NCI-H2081 treated with DMSO at 0.1 percent for 48 hours (cell line): ENCODE results near the gene RCAN1.
"Not testable (repeated sequence)": the region's sequence is repeated elsewhere in the genome, so short reads cannot be mapped to it uniquely, and the experiment has no call there.

ENCODE experiments used
- DNase-seq: peaks from one replicate; lab custom pipeline; 2025; lab: John Stamatoyannopoulos, UW

Gene RCAN1

DNA sequence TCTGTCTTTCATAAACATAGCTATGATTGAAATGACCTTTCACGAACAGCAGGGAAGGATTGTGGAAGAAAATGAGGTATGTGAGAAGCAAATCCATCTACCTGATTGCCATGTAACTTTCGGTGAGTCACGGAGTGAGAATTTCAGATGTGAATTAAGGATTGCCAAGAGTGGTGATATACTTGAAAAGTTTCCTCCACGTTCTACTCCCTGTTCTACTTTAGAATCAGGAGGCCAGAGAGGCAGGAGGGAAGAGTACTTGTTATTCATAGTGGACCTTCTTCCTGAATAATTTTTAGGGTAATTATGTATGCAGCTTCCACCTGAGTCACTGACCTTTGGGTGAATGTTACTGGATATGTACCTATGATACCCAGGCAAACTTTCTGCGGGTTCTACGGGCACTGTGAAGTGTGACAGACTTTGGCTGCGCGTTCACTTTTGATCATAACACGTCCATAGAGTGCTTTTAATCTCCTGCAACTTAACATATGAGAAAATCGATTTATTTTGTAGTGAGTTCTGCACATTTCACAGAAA lies 100.3 kb downstream of the RCAN1 start:
- DNase-seq, result no peak

GRCh38 chr21:34513129-34513675 lies 101.7 kb downstream of the RCAN1 start:
- no peak for DNase-seq

DNA sequence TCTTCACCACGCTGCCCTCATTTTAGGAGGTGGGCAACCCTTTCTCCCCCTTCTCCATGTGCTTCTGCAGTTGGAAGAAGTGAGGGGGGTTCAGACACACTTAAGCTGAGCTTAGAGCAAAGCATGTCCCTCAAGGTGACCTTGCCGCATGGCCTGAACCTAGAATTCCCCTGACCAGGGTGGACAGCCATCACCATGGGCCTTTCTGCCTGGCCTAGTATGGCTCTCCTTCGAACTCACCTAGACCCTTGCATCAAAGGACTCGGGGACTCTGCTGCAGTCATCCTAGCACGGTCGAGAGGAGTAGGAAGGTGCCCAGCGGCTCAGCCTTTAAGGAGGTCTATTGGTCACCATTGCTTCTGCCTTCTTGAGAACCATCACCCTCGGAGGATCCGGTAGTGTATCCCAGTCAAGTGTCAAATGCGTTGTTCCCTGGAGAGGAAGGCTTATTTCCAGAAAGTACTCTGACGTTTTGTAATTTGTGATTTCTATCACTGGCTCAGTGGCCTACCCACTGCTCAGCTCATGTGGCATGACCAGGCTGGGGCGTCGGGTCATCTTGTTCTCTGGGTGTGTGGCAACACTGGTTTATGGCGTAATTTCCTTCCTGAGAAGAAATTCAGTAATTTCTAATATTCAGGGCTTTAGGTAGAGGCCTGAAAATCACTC lies 103.0 kb downstream of the RCAN1 start, which contains the start of gene KCNE1:
TSS of gene KCNE1 (minus strand) at position 424 of the 669 bp plus-strand sequence. CDS start 62,576 bp downstream, outside the sequence.
- no peak for DNase-seq

GRCh38 chr21:34511181-34511580 lies 103.7 kb downstream of the RCAN1 start:
- no peak for DNase-seq

GRCh38 chr21:34510148-34511142 lies 104.5 kb downstream of the RCAN1 start:
- DNase-seq, result no peak

- no peak for DNase-seq
These were observed 105.8 kb downstream of the RCAN1 start for GRCh38 chr21:34509151-34509550.

- DNase-seq, result no peak
These were observed 110.3 kb downstream of the RCAN1 start for GRCh38 chr21:34504595-34504994.

DNA sequence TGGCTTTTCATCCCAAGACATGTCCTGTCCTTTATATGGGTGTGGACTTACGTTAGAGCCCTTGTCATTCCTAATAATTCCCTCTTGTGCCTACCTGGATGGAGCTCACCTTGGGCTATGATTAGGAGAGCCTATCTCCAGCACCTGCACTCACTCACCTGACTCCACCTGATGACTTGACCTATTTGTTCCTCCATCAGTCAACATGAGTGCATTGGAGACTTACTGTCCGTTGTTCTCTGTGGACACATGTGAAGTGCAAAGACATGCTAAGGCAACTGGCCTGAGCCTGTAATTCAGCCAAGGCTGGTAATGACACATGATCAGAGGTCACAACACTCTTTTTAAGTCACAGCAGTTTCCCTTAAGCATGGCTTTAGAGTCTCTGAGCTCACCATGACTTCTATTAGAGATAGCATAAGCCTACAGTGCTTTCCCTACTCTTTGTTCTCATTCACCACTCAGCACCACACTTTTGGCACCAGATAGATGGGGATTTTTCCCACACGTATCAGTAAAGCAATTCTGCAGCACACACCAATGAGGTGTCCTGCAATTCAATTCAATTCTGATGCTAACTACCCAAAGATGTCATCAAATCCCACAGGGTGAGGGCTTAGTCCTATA lies 112.3 kb downstream of the RCAN1 start:
- DNase-seq, result no peak

- DNase-seq, result no peak
These were observed 113.2 kb downstream of the RCAN1 start for GRCh38 chr21:34501716-34502115.

DNA sequence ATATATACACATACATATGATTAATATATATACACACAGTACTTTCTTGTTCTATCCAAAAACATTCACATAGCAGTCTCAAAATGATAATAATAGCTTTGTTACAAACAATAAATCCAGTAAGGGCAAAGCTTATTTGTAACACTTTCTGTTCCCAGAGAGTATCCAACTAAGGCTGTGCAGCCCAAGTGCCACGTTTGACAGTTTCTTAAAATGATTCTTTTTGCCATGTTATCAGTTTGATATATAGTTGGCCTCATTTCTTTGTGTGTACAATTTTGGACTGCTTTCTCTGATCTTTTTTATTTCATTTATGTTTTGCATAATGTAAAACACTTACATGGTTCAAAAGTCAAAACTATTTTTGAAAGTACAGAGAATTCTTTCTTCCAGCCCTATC lies 114.7 kb downstream of the RCAN1 start:
- no peak for DNase-seq

DNA sequence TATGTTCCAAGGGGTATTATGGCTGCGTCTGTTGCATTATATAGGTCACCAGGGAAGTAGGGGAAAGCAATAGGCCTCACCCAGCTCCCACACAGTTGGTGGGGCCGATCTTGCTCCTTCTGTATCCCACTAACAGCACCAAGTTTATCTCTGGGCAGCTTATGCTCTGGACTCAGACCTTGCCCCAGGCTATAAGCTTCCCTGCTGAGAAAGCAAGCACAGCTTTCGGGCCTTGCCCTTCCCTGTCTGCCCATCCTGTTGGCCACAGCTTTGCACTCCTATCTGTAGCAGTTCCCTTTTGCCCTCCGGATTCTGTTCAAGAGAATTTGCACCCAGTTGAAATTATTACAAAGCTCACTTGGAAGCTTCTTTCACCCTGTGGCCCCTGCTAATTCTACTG lies 115.8 kb downstream of the RCAN1 start:
- DNase-seq, result no peak

GRCh38 chr21:34498623-34499022 lies 116.3 kb downstream of the RCAN1 start:
- no peak for DNase-seq

GRCh38 chr21:34483854-34484253 lies 131.1 kb downstream of the RCAN1 start:
- not testable (repeated sequence) for DNase-seq

GRCh38 chr21:34483435-34483834 lies 131.5 kb downstream of the RCAN1 start:
- not testable (repeated sequence) for DNase-seq

DNA sequence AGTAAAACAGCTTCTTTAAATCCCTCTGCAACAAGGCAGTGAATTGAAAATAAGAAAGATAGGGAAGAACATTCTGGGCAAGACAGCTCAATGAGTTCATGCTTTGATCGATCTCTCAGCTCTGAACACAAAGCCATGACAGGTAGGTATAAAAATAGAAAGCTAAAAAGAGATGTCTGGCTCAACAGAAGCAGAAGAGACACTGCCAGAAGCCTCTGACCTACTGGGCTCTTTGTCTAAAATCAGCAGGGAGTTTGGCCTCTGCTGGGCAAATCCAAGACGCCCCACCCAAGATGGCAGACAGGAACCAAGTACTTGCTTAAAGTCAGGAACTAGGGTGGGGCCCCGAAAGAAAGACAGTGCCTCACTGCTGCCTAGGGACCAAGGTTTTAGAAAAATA lies 147.6 kb downstream of the RCAN1 start:
- not testable (repeated sequence) for DNase-seq
